ENCODE data around the gene MBIP.

DNA sequence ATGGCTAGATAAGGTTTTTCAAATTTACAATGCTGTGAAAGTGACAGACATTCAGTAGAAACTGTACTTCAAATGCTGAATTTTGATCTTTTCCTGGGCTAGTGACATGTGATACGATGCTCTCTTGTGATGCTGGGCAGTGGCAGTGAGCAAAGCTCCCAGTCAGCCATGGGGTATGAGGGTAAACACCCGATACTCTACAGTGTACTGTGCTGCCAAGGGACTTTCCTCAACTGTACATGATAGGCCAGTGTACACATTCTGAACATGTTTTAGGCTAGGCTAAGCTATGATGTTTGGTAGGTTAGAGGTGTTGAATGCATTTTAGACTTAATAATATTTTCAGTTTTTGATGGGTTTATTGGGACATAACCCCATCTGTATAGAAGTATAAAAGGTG is 17.6 kb downstream of the MBIP start:
- no peak for TF ChIP-seq POLR2AphosphoS5 (IDR thresholded peaks at IDR 0.05; ENCODE audit: low read depth, low read length)
- TF ChIP-seq, protein P1, sequence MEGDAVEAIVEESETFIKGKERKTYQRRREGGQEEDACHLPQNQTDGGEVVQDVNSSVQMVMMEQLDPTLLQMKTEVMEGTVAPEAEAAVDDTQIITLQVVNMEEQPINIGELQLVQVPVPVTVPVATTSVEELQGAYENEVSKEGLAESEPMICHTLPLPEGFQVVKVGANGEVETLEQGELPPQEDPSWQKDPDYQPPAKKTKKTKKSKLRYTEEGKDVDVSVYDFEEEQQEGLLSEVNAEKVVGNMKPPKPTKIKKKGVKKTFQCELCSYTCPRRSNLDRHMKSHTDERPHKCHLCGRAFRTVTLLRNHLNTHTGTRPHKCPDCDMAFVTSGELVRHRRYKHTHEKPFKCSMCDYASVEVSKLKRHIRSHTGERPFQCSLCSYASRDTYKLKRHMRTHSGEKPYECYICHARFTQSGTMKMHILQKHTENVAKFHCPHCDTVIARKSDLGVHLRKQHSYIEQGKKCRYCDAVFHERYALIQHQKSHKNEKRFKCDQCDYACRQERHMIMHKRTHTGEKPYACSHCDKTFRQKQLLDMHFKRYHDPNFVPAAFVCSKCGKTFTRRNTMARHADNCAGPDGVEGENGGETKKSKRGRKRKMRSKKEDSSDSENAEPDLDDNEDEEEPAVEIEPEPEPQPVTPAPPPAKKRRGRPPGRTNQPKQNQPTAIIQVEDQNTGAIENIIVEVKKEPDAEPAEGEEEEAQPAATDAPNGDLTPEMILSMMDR (IDR thresholded peaks at IDR 0.05) = no peak
